Prostate gland (tissue), 2 donors: Measurements from ENCODE around the gene GUCY1A2.

ENCODE experiments used
- CTCF ChIP-seq, 4 experiments: fragments of 200-600 bp in 2 of 4; fragments of 450-650 bp in 2 of 4; sonication (generic) in 2 of 4; IDR thresholded peaks; 1 replicate in 3 of 4; 2 replicates in 1 of 4; pipeline ENCODE4 v1.5.1; 2016 to 2019; ENCODE audit warnings: antibody characterized with exemption in 4 of 4, mild to moderate bottlenecking in 2 of 4, moderate library complexity in 2 of 4
- POLR2A ChIP-seq: fragments of 450-650 bp; IDR thresholded peaks from one replicate; pipeline ENCODE4 v1.6.1; 2016; ENCODE audit warnings: antibody characterized with exemption, mild to moderate bottlenecking
- POLR2AphosphoS5 ChIP-seq: sonication (generic); formaldehyde crosslinking; IDR thresholded peaks from one replicate; pipeline ENCODE4 v1.6.1; 2017; ENCODE audit warnings: antibody characterized with exemption

- TF ChIP-seq CTCF (IDR thresholded peaks at IDR 0.05) (no peak), POLR2A (no peak), POLR2AphosphoS5 (no peak)
Observed at GRCh38 chr11:106694501-106694900, 323.8 kb downstream of the GUCY1A2 start.
